HepG2 (cell line): ENCODE data around the gene DTNA. TPM values are rescaled to one million over a fixed set of nuclear protein-coding genes. Genes with fewer than 3 reads are reported as not detected.

Experiments used
- ATAC-seq: fragments of 200-7000 bp; cut with Tn5 transposase; 3 replicates; pipeline ENCODE4 v1.9.1; 2020; ENCODE audit warnings: mild to moderate bottlenecking, moderate library complexity
- BruUV-seq: library from RNA; stranded (reverse); fragments of 400-500 nt; replicated peaks from 2 replicates; lab custom pipeline; 2021; lab: Mats Ljungman, UMichigan
- CTCF ChIA-PET: fragments of 300-600 bp; formaldehyde crosslinking; extraction: SDS; loops from one replicate; lab custom pipeline; 2021; ENCODE audit warnings: low total read pairs, inconsistent platforms, low intra/inter-chr PET ratio; lab: Yijun Ruan, JAX
- POLR2A ChIA-PET: fragments of 350-600 bp; sonication (Branson Sonifier 250); formaldehyde crosslinking; loops from one replicate; lab custom pipeline; 2020; ENCODE audit warnings: antibody characterized with exemption, inconsistent platforms; lab: Yijun Ruan, JAX
- DNase-seq: peaks from one replicate; pipeline ENCODE4 v3.0.0-alpha.2; 2015; ENCODE audit warnings: low spot score
- FAIRE-seq: peaks from 3 replicates; lab custom pipeline; 2011; peaks lifted over from hg19 to GRCh38; lab: Jason Lieb, UNC
- H2AFZ ChIP-seq: one replicate; pipeline ENCODE4 v1.6.1; 2011; ENCODE audit warnings: low read length, inconsistent platforms
- H3K27ac ChIP-seq: fragments of 300-600 bp; 3 replicates; pipeline ENCODE4 v1.8.0; 2011; ENCODE audit warnings: mixed run types, mild to moderate bottlenecking, mixed read lengths, low read length, inconsistent platforms; ENCODE audit not compliant: insufficient read depth; ENCODE audit errors: extremely low read length
- H3K27me3 ChIP-seq, 2 experiments: fragments of 200-600 bp in 1 of 2; 2 replicates in 1 of 2; 3 replicates in 1 of 2; pipeline versions ENCODE4 v1.6.0 to v1.8.0; 2011; ENCODE audit warnings: low read length in 2 of 2, mild to moderate bottlenecking in 2 of 2, moderate library complexity in 2 of 2, inconsistent platforms in 1 of 2; ENCODE audit not compliant: insufficient read depth in 2 of 2, control insufficient read depth in 1 of 2
- H3K36me3 ChIP-seq, 2 experiments: fragments of 200-600 bp in 1 of 2; replicated peaks in 1 of 2; 2 replicates in 1 of 2; 3 replicates in 1 of 2; pipeline versions ENCODE4 v1.5.1 to v1.8.0; 2011; ENCODE audit warnings: low read length in 2 of 2, inconsistent platforms in 1 of 2; ENCODE audit not compliant: insufficient read depth in 2 of 2, control insufficient read depth in 1 of 2
- H3K4me1 ChIP-seq: 2 replicates; pipeline ENCODE4 v1.5.1; 2012; ENCODE audit warnings: low read length, inconsistent platforms; ENCODE audit not compliant: insufficient read depth
- H3K4me2 ChIP-seq: 2 replicates; pipeline ENCODE4 v1.6.0; 2011; ENCODE audit warnings: low read depth, low read length, inconsistent platforms
- H3K4me3 ChIP-seq, 3 experiments: fragments of 200-600 bp in 1 of 3; sonication (generic), shearing (Covaris generic) in 1 of 3; replicated peaks in 1 of 3; 2 replicates each; pipeline ENCODE4 v1.5.1; 2011 to 2016; ENCODE audit warnings: low read length in 3 of 3, inconsistent platforms in 2 of 3, low read depth in 2 of 3, mild to moderate bottlenecking in 2 of 3, control low read depth in 1 of 3, mixed read lengths in 1 of 3; ENCODE audit not compliant: insufficient read depth in 1 of 3
- H3K79me2 ChIP-seq: one replicate; pipeline ENCODE4 v1.6.1; 2011; ENCODE audit warnings: low read length, inconsistent platforms; ENCODE audit not compliant: insufficient read depth
- H3K9ac ChIP-seq: 2 replicates; pipeline ENCODE4 v1.6.0; 2011; ENCODE audit warnings: mild to moderate bottlenecking, low read depth, low read length, inconsistent platforms; ENCODE audit not compliant: insufficient read depth
- H3K9me3 ChIP-seq: 2 replicates; pipeline ENCODE4 v1.5.1; 2012; ENCODE audit warnings: mild to moderate bottlenecking, low read length
- H4K20me1 ChIP-seq: 2 replicates; pipeline ENCODE4 v1.6.0; 2011; ENCODE audit warnings: inconsistent platforms, mild to moderate bottlenecking, low read length, moderate library complexity; ENCODE audit not compliant: insufficient read depth
- ATF7 ChIP-seq, 2 experiments: fragments of 450-650 bp in 1 of 2; sonication (generic) in 1 of 2; formaldehyde crosslinking in 1 of 2; IDR thresholded peaks; 2 replicates each; pipeline versions ENCODE4 v1.4.0 to v1.6.1; 2016 to 2020; ENCODE audit warnings: antibody characterized with exemption in 1 of 2, mild to moderate bottlenecking in 1 of 2, missing genetic modification reagents in 1 of 2
- GLI4 ChIP-seq: sonication (generic); formaldehyde crosslinking; IDR thresholded peaks from 2 replicates; pipeline ENCODE4 v1.5.1; 2020; ENCODE audit warnings: missing genetic modification reagents, mild to moderate bottlenecking, moderate library complexity, borderline replicate concordance
- KLF15 ChIP-seq: sonication (generic); formaldehyde crosslinking; IDR thresholded peaks from 2 replicates; pipeline ENCODE4 v1.8.1; 2023; ENCODE audit warnings: borderline replicate concordance, mild to moderate bottlenecking, inconsistent platforms, missing genetic modification reagents, mixed read lengths
- ONECUT2 ChIP-seq: sonication (generic); formaldehyde crosslinking; IDR thresholded peaks from 2 replicates; pipeline ENCODE4 v1.4.0; 2020; ENCODE audit warnings: missing genetic modification reagents
- ZNF546 ChIP-seq: sonication (generic); formaldehyde crosslinking; conservative IDR thresholded peaks from 2 replicates; pipeline ENCODE4 v1.8.1; 2023; ENCODE audit warnings: mild to moderate bottlenecking, missing genetic modification reagents
- WGBS: methylation state at CpG from one replicate; pipeline ENCODE4 v1.1.6; 2017; ENCODE audit warnings: low lambda C conversion rate; 5-methylcytosine and 5-hydroxymethylcytosine counted together
- in situ Hi-C: cut with HindIII; loops from 2 replicates; pipeline ENCODE4 v1.10.0; 2017; ENCODE audit warnings: low pct_unique_long_range_greater_than_20kb; ENCODE audit not compliant: extremely low pct_ligation_motif_present
- intact Hi-C: fragments of 100-400 bp; cut with micrococcal nuclease; formaldehyde crosslinking; loops from one replicate; pipeline ENCODE4 v1.10.0; 2022; ENCODE audit not compliant: unreplicated experiment
- polyA plus RNA-seq, 8 experiments: library from polyadenylated mRNA; depleted of rRNA in 3 of 8; stranded (reverse) in 7 of 8; unstranded in 1 of 8; fragments of >200 nt; fragmentation: Illumina TruSeq in 4 of 8; extraction: Trizol in 4 of 8; gene quantifications; 2 replicates each; pipeline versions ENCODE4 v1.2.1 to v1.2.3, GENCODE V29; 2011 to 2016; ENCODE audit warnings: low read depth in 4 of 8, missing spikeins in 1 of 8, mixed read lengths in 1 of 8; ENCODE audit not compliant: insufficient read depth in 1 of 8
- total RNA-seq, 5 experiments: library from RNA; depleted of rRNA; stranded (reverse); fragments of >200 nt; fragmentation: Illumina TruSeq; extraction: Trizol; gene quantifications; 2 replicates each; pipeline ENCODE4 v1.2.3, GENCODE V29; 2016; ENCODE audit warnings: low read depth in 1 of 5
- TF ChIP-seq, protein P1 (sequence below): sonication (generic); formaldehyde crosslinking; IDR thresholded peaks from 2 replicates; pipeline ENCODE4 v1.5.1; 2020; ENCODE audit warnings: missing genetic modification reagents, mild to moderate bottlenecking, borderline replicate concordance

The DTNA gene
- total and polyA plus RNA-seq, 2 of the 13 experiments (the other 11 are each of a cell fraction or from before 2014, with no cell fraction given): 8.5 to 29.0 TPM

DNA sequence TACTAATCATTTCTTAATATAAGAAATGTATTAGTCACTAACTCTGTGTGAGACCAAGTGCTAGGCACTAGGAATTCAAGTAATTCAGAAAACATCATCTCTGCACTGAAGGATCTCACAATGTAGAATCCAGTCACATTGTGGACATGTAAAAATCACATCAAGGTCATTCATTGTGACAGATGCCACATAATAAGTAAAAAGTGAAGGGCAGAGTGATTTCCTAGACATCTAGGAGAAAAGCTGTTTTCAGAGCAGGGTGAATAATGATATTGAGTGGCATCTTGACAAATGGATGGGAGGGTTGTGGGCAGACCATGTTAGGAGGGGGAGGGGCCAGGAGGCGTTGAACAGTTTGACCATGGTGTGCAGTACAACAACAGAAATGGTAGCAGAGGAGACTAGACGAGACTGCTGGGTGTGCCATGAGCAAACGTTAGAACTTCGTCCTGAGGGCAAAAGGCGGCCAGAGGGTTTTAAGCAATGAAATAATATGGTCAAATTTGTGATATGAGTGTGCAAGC is 93.8 kb downstream of the DTNA start (continued):
- TF ChIP-seq ZNF546 (CRISPR knock-in tag): no peak
- no peak for TF ChIP-seq GLI4 (CRISPR knock-in tag)
- TF ChIP-seq, all 625 proteins: peak for 0

- Histone ChIP-seq H2AFZ (no peak overlapping the region), H3K27ac (no peak overlapping the region), H3K36me3 (no peaks in the 10 kb centered on the region), H3K4me3 (no peak overlapping the region), H4K20me1 (no peaks in the 10 kb centered on the region), H3K9ac (no peak overlapping the region), H3K4me1 (peaks cover 10% of the 10 kb centered on the region), H3K27me3 (no peaks in the 10 kb centered on the region), H3K9me3 (no peaks in the 10 kb centered on the region), H3K79me2 (no peaks in the 10 kb centered on the region), H3K4me2 (no peak overlapping the region)
- CTCF ChIA-PET: no interaction called here
- FAIRE-seq (no peak), DNase-seq (no peak), ATAC-seq (no peak)
- intact Hi-C loops: no loop called here
- POLR2A ChIA-PET: no interaction called here
- in situ Hi-C loops: no loop called here
- TF ChIP-seq KLF15 (CRISPR knock-in tag) (no peak), ONECUT2 (CRISPR knock-in tag) (no peak)
- BruUV-seq: no TSS peak
- 87% methylated on average over 7 of the region's 7 CpGs for WGBS
Observed at GRCh38 chr18:34805103-34805877, 95.2 kb downstream of the DTNA start.

DNA sequence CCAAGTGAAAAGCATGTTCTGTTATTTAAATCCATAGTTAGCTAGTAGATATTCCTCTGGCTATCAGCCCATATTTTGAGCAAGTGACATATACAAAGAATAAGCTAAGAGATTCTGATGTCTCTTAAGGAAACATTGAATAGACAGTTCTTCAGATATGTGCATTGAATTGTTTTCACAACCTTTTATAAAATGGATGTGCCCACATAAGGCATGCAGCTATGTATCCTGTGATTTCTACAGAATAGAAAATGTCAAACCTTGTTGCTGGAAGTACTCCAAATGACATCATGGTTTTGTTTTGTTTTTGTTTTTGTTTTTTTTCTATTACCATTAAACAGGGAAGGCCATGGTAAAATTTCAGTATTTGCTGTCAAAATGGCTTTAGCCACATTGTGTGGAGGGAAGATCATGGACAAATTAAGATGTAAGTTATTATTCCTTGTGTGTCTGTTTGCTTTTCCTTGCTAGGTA is 95.8 kb downstream of the DTNA start:
- Histone ChIP-seq H3K27ac (no peak overlapping the region), H3K4me1 (peaks cover 10% of the 10 kb centered on the region), H3K4me3 (no peak overlapping the region), H2AFZ (no peak overlapping the region), H3K9ac (no peak overlapping the region), H3K4me2 (no peak overlapping the region), H3K27me3 (no peaks in the 10 kb centered on the region), H4K20me1 (no peaks in the 10 kb centered on the region), H3K9me3 (no peaks in the 10 kb centered on the region), H3K79me2 (no peaks in the 10 kb centered on the region), H3K36me3 (no peaks in the 10 kb centered on the region)
- in situ Hi-C loops (no loop called here), intact Hi-C loops (no loop called here)
- TF ChIP-seq ATF7 (IDR thresholded peaks at IDR 0.05) (peak; percentile 59), ATF7 (CRISPR knock-in tag; IDR thresholded peaks at IDR 0.05) (no peak)
- TF ChIP-seq, protein P1, sequence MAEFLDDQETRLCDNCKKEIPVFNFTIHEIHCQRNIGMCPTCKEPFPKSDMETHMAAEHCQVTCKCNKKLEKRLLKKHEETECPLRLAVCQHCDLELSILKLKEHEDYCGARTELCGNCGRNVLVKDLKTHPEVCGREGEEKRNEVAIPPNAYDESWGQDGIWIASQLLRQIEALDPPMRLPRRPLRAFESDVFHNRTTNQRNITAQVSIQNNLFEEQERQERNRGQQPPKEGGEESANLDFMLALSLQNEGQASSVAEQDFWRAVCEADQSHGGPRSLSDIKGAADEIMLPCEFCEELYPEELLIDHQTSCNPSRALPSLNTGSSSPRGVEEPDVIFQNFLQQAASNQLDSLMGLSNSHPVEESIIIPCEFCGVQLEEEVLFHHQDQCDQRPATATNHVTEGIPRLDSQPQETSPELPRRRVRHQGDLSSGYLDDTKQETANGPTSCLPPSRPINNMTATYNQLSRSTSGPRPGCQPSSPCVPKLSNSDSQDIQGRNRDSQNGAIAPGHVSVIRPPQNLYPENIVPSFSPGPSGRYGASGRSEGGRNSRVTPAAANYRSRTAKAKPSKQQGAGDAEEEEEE (CRISPR knock-in tag): no peak
- DNase-seq (no peak), ATAC-seq (no peak), FAIRE-seq (no peak)
- ChIA-PET CTCF (no interaction called here), POLR2A (no interaction called here)
- no TSS peak for BruUV-seq
